ENCODE data around the gene LIFR.

DNA sequence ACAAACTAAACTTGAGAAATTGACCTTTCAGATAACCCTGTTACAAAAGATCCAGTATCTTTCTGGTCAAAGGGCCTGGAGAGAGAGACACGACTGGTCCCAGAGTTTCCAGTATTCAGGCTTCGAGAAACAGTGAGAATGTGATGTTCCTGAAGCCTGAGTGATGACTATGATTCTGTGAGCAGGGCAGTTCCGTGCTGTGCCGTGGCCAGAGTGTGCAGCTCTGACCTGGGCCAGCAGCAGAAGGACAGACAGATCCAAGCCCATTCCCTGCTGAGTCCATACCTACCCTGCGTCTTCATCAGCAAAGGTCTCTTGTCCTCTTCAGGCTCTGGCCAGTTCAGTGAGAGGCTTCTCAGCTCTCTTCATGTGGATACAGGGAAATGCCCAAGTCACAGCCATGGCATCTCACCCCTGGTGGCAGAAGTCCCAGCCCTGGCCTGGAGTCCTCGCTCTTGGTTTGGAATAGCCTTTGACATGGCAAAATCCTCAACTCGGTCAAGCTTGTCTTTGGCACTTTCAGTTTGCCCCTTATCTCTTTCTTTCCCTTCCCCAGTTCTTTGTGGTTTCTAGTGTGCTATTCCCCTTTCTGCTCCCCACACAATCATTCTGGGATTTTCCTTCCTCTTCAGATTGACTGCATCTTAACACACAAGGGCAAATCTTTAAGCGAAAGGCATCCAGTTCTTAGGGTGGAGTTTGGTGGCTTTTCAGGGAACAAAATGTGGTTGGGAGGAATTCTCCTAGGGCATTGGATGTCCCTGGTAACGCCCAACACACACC, 107.7 kb downstream of the LIFR start:
- TF ChIP-seq POLR2A (IDR thresholded peaks at IDR 0.05; ENCODE audit: low read length) (no peak), GATA1 (IDR thresholded peaks at IDR 0.05; ENCODE audit: low read depth, low read length) (no peak)

Measured in erythroblast (primary cell).